Hindlimb muscle (tissue), 1 donor: ENCODE measurements around the gene SATB2. TPM values are rescaled to one million over a fixed set of nuclear protein-coding genes. Genes with fewer than 3 reads are reported as not detected.

Experiments used
- DNase-seq: peaks from one replicate; pipeline ENCODE4 v3.0.0-alpha.2; 2013
- polyA plus RNA-seq: library from polyadenylated mRNA; unstranded; fragments of 120-200 nt; gene quantifications from one replicate; pipeline ENCODE4 v1.2.1, GENCODE V29; 2013; ENCODE audit not compliant: insufficient read length

Gene SATB2
- polyA plus RNA-seq, 1 donor: 3.4 TPM

DNA sequence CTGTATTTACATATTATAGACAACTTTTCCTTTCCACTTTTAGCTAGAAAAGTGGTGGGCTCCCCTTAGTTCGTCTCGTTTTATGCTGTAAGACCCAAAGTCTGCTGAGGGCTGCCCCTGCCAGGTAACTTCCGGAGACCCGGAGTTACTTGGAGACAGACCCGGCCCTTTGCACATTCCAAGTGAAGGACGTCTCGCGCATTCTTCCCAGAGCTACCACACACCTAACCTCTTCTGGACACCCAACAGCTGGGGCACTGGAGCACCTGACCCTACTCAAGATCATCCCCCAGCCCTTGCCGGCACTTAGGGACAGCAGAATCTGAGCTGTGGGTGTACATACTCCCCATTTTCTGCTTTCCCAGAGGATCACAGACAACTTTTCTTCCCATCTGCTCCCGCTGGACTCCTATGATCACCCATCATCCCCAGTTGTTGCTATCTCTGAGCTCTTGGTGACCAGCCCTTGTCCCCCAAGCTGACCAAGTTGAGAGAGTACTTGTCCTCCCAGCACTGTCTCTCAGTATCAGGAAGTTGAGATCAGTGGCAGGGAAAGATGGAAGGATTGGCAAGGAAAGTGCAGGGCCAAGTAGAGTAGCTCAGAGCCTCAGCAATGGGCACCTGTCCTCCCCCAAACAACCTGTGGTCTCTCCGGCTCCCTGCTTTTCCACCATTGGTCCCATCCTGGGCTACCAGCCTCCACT, 8.4 kb upstream of the SATB2 start:
- DNase-seq: no peak

DNA sequence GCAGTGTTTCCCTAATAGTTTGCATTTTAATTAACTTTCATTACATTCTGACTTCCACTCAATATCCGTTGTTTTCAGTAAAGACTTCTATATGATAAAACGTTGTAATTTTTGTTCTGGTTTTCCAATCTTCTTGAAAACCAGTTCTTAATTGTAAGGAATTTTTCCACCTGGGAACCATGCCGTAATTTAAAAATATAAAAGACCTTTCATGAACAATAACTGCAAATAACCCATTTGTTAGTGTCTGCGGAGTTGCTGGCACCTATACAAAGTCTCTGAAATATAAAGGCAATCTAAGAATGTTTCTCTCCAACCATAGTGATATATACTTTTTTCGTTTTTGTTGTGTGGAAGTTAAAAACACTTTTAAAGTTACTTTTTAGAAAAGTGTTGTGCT, 7.7 kb upstream of the SATB2 start:
- no peak for DNase-seq

DNA sequence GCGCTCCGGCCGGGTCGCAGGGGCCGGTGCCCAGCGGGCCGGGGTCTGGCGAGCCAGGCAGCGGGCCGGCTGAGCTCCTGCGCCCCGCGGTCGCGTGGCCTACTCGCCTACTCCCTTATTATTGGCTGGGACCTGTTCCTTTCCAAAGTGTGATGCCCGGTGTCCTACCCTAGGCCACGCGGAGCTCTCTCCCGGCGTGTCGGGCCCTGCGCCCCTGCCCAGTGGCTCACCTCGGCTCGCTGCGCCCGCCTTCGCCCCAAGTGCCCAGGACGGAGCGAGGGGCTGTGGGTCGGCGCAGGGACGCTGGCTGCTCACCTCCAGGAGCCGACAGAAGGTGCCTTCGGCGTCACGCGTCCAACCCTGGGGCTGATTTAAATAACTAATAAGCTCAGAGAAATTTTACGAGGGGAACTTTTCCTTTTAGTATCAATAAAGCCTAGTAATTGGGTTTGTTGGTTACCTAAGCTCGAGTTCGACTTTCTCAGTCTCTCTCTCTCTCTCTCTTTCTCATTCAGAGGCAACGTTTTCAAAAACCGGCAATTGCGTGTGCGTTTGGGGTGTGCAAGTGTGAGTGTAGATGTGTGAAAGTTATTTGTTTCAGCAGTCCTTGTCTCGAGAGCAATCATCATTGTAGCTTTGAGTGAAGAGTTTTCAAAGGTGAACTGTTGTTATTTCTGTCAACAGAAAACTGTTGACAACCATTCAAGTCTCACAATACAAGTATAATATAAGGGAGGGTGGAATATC, 7.0 kb upstream of the SATB2 start:
- no peak for DNase-seq

DNA sequence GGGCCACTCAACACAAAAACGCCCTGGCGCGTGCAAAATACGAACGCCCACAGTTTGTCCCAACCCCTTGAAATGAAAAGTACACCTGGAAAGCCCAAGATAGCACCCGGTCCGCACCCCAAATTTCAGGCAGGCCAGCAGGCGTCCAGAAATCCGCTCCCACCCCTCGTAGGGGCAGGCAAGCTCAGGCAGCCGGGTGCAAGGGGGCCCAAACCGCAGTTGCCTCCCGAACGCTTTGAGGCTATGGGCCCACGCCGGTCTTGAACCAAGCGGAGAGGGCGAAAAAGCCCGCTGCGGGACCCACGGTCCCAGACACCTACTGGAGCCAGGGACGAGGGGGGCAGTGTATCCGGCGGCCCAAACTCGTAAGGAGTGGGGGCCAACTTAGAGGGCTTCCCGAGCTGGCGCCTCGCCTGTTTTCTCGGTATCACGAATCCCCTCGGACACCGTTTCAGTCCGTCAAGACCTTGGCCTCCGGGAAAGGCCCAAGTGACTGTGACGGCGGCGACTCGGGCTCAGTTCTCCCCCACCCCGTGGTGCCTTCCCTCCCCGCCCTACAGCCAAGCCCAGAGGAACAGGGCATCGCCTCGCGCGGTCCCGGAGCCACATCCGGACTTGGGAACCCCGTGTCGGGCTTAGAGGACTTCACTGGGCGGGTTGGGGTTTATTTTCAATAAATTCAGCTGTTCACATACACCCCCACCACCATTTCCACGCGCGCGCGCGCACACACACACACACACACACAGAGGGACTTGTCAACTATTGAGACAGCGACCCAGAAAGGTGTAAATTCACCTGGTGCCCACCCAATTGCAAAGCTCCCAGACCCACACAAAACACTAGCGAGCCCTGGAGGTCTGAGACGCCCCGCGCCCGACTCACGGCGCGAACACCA, 6.2 kb upstream of the SATB2 start:
- DNase-seq: no peak

DNA sequence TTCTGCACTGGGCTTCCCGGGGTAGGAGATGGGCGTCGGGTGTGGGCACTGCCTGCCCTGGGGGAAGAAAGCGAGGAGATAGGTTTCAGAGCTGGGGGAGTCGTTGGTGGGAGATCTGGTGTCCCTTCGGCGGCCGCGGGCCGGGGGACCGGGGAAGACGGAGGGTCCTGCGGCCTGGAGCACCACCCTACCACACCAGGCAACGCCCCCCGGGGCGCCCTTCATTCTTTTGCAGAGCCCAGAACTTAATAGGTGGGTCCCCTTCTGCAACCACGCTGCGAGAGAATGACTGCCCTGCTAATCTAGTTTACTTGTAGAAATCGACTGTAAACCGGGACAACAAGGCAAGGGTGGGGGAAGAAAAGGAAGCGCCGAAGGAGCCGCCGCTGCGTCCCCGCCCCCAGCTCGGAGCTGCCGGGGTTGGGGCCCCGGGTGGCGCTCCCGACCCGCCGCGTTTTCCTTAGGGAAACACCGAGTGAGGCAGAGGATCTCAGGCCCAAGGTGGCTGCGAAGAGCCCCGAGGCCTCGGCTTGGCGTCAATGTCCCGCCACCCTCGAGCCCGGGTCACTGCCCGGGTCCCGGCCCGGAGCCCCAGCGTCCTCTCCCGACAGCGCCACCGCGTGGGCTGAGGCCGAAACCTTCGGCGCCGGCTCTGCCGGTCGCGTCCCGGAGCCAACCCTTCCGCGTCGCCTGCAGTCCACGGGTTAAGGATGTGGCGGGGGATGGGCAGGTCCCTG, 5.4 kb upstream of the SATB2 start:
- peak; percentile 69 for DNase-seq

DNA sequence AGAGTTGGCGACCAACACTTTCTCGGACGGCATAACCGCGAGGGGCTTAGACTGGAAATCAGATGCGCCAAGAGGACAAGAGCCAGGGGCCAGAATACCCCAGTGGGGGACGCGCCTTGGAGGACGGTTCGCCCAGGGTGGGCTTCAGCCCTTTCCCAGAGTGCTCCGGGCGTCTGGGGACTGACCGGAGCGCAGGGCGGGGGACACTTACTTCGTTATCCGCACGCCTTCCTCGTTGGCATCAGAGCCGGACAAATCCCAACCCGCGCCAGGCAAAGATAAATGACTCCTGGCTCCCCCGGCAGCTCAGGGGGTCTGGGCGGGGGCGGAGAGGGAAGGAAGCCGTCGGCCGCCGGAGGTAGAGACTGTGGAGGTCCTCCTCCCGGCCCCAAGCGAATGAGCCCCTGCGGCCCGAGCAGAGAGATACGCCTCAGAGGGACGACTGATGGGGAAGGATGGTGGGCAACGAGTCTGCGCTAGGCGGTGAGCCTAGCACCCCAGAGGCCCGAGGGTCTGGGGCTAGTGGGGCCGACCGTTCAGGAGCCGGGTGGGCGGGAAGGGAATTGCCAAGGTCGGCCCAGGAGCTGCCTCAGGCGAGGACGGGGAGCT, 4.7 kb upstream of the SATB2 start:
- no peak for DNase-seq

DNA sequence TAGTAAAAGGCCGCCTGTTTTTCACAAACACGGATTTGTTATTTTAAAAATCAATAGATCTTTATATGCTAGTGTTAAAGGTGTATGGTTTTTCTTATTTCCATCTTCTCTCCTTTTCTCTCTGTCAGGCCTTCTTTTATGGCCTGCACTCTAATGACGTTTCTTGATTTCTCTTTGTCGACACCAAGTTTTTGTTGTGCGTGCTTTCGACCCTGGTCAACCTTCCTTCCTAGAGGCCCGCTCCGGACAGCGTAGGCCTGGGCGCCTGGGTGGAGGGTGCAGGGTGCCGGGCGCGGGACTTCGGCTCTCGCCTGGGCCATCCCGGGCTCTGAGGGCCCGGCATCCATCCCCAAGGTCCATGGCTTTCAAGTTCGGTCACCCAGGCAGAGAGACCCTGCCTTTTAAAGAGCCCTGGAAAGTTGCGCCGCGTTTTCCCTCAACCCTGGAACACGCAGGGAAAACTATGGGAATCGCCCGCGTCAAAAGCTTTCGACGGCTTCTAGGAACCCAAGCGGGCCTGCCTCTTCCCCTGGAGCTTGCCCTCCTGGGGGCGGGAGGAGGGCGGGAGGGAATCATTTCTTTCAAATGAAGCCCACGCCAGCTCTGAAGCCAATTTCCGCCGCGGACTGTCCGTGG, 4.1 kb upstream of the SATB2 start:
- DNase-seq: no peak

DNA sequence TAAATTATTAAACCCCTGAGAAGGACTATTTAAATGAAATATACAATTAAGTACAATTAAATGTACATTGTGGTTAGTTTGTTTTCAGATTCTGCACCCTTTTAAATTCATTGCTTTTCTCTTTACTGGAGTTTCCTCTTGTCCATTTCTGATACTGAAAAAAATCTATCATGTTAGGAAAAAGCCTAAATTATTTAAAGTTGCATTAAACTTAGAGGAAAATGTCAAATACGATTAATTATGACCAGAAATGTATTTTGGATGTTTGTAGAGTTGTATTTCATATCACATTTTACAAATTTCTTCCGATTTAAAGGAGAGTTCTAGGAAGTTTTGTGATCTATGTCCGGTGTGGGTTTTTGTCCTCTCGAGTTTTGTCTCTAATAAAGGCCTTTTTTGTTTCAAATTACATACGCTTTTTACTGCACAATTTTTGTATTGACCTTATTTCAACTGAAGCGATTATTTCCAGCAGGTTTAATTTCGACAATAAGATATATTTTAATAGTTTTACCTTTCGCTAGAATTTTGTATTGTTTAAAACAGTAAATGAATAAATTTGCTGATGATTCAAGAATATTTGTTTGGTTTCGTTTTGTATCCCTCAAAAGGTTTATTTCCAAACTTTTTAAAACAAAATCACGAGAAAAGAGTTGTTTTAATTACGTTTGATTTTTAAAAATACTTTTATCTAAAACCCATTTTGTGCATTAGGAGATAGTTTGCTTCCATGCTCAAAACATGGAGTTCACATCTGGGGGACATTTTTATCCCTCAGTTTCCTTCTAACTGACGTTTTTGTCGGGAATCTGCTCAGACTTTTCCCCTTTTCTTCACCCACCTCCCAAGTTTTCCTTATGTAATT, 3.3 kb upstream of the SATB2 start:
- no peak for DNase-seq

DNA sequence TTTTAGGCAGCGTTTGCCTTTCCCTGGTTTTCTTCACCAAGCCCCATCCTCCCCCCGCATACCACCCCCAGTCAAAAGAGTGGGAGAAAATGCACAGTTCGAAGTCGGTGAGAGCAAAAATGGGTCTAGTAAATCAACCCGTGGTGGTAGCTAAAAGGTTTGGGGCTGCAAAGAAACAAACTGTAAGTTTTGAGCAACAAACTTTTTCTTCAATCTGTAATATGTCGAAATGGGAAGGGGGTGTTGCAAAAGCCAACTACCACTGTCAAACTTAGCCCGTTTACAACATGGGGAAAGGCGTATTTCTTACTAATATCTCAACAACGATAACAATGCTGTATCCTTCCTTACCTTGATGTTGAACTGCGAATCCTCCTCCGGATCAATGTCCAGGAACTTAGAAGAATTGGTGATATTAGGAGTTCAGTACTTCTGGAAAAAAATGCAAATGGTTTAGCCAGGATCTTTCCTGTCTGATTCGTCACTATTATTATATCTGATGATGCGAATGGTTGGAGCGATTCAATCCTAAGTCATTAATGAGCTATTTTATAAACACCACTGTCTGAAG, 2.4 kb upstream of the SATB2 start:
- DNase-seq: no peak

DNA sequence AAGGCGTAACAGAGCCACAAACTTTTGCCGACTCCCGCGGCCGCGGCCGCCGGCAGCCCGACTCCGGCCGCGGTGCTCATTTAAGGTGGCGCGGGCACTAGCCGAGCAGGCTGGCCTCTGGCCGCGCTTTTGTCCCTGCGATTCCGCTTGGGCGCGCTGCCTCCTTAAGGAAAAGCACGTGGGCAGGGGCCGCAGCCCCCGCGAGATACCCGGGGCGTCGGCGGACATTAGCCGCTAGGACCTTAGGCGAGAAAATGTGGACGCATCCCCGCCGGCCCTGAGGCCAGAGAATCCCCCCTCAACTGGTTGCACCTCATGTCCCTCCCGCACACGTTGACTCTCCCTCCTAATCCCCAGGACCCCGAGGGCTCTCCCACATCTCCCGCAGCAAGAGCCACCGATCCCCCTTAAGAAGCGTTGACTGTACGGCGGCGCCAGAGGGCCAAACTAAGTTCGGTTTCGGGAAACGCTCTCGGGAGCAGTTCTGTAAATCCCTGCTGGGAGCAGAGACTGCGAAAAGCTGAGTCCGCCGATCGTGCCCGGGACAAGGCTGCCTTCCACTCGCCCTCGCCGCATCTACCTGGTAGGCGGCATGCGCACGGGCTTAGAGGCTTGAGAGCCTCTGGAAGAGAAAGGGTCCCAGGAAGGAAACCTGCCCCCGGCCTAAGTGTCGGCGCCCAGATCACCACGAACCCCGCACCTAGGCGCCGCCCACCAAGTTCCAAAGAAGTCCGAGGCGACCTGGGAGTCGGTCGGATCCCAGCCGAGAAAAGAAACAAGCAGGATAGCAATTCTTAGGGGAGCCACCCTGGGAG, 1.8 kb upstream of the SATB2 start:
- peak; percentile 90 for DNase-seq

DNA sequence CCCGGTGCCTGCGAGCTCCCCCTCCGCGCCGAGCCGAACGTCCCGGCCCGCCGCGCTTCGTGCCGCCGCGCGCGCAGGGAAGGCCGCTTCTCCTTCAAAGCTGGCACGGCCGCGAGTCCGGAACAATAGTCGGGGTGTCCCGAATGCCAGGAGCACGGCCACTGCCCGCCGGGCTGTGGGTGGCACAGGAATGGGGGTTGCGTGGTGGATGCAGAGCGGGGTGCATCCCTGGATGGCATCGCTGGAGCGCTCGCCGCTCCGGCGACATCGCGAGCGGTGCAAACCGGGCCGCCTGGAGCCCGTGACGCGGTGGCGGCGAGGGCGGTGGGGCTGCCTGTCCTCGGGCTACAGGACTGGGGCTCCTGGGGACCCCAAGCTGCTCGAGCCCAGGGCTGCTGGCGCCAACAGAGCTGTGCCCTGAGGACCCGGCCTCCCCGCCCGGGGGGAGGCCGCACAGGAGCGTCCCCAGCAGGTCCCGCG, 1.1 kb upstream of the SATB2 start:
- no peak for DNase-seq

DNA sequence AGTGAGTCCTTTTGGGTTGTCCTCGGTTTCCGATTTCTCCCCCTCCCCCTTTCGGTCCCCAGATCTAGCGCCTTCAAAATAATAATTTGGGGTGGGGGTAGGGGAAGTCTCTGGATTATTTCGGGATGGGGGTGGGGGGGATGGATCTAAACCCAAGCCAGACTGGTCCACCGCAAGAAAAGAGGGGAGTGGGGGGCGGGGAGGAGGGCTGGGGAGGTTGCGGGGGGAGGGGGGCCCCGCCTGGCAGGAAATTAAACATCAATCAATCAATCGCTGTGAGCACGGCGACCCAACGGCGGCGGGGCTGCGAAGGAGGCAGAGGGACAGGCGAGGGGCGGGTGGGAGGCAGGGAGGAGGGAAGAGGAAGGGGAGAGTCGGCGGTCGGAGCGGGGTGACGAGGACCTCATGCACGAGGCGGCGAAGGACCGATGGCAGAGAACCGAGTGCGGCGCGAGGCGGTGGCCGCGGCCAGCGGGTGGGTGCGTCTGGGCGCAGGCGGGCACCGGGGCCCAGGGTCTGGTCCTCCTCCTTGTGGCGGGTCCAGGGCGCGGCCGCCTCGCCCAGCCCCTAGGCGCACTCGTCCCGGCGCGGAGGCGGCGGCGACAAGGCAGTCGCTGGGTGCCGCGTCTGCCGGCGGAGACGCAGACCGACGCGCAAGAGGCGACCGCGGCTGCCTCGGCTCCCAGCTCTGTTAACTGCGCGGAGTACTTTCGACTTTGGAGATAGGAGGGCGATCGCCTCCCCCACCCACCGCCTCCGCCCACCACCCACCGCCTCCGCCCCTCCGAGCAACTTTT, 468 bp upstream of the SATB2 start:
- DNase-seq: no peak

DNA sequence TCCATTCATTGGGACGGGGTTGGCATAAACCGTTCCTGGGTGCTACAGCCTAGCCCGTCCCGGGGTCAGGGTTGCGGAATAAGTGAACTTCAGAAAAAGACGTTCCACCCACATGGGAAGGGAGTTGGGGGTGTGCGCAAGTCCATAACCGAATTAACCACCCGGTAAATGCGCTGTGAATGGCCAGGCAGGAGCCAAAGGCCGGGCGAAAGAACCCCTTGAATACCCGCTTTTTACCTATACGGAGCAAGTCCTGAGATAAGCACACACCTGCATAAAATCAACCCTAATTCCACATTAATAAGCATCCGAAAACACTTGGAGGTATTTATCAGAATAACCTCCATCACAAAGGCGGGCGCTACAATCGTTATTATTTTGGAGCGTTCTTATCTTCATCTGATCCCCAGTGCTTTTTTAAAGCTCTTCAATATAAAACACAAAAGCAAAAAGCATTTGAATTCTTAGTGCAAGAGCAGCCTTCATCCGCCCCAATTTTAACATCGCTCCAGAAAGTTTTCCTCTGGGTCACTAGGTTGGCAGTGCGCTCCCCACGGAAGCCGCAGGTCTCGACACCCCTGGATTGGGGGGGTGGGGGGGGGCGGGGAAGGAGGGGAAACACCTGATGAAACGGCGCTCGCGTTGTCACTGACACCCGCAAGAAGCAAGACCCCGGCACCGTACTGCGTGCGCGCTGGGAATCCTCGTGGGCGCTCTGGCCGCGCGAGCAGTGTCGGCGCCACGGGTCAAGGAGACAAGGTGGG, 1.2 kb downstream of the SATB2 start:
- no peak for DNase-seq

DNA sequence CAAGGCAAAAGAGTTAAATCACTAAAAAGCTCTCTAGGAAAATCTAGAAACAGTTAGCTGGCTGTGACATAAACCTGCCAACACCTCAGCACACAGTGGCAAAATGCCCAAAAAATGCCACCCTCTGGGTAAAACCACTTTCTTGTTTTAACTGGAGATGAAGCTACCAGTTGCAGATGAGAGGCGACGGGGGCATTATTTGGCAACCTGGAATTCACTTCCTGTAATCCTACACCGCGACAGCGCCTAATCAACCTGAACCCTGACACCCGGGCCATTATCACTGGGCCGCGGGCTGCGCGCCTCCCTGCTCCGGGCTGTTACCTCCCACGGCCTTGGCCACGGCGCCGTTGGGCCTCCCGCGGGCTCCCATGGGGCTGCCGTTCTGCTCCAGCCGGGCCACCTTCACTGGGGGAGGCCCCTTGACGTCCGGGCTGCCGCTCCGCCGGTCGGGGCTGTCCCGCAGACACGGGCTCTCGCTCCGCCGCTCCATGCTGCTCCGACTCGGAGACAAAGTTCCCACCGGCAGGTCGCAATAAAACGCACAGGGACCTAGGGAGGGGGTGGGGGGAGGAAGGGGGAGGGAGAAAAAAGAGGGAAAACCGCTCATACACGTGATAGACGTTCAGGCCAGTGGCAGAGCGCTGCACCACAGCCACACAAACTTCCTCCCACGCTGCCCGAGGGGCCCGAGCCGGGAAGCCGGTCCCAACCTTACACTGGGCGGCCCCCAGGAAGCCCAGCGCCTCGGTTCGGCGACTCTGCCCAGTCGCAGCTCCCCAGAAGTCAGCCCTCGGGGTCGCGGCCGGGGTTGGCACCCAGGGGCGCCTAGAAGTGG, 2.0 kb downstream of the SATB2 start:
- DNase-seq: no peak

DNA sequence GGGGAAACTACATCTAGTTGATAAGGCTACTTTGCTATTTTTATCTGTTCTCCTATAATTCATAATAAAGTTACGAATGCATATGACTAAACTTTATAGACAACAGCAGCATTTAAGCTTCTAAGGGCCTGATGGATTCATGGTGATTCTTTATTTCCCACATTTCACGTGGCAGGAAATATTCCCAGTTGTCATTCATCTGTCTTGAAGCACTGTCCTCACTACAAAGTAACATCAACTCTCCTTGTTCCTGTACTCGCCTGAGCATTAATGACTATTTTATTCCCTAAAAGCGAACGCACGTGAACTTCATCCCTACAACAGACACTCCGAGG, 2.6 kb downstream of the SATB2 start:
- DNase-seq: no peak

DNA sequence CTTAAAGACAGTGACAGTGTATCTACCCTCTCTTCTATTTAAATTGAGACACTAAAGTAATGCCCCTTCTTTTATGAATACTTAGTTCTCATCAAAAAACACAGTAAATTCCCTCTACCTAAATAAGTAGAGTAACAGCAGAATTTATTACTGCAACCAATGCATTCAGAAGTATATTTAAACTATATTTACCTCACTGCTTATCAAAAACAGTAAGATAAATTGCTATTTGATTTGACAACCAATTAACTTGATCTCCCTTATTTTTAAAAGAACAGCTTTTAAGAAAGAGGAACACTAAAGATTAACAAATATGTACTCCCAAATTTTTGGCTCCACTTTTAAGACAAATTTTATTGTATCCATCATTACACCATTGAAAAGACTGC, 4.8 kb downstream of the SATB2 start:
- no peak for DNase-seq
